IMR-90 (cell line): Measurements from ENCODE around the gene SMAD4. TPM values are rescaled to one million over a fixed set of nuclear protein-coding genes. Genes with fewer than 3 reads are reported as not detected.

Experiments
- ATAC-seq: fragments of 200-7000 bp; cut with Tn5 transposase; 2 replicates; pipeline ENCODE4 v1.9.1; 2020; ENCODE audit warnings: low read depth, mild to moderate bottlenecking, moderate library complexity
- BruUV-seq: library from RNA; stranded (reverse); fragments of 400-500 nt; replicated peaks from 2 replicates; lab custom pipeline; 2021; lab: Mats Ljungman, UMichigan
- CTCF ChIA-PET: fragments of 300-600 bp; formaldehyde crosslinking; extraction: SDS; loops from one replicate; lab custom pipeline; 2021; ENCODE audit warnings: antibody characterized with exemption; lab: Yijun Ruan, JAX
- POLR2A ChIA-PET: fragments of 300-600 bp; sonication (Branson Sonifier 250); formaldehyde crosslinking; loops from one replicate; lab custom pipeline; 2022; ENCODE audit warnings: antibody characterized with exemption; ENCODE audit not compliant: unreplicated experiment; lab: Charles Lee
- DNase-seq: peaks from one replicate; pipeline ENCODE4 v3.0.0; 2013
- H2AFZ ChIP-seq: replicated peaks from 2 replicates; pipeline ENCODE3; 2013; ENCODE audit warnings: low read length, mild to moderate bottlenecking; ENCODE audit not compliant: poor library complexity
- H2AK5ac ChIP-seq: 2 replicates; pipeline ENCODE4 v1.6.1; 2013; ENCODE audit warnings: low read depth, low read length, inconsistent platforms
- H2AK9ac ChIP-seq: replicated peaks from 2 replicates; pipeline ENCODE3; 2013; ENCODE audit warnings: mild to moderate bottlenecking, low read depth, low read length, moderate library complexity; ENCODE audit not compliant: poor library complexity
- H2BK120ac ChIP-seq: 2 replicates; pipeline ENCODE4 v1.6.1; 2013; ENCODE audit warnings: low read depth, low read length, inconsistent platforms
- H2BK15ac ChIP-seq: 3 replicates; pipeline ENCODE4 v1.6.1; 2013; ENCODE audit warnings: low read depth, low read length, inconsistent platforms
- H2BK20ac ChIP-seq: 2 replicates; pipeline ENCODE4 v1.6.1; 2013; ENCODE audit warnings: low read depth, mild to moderate bottlenecking, inconsistent platforms, low read length, moderate library complexity
- H2BK5ac ChIP-seq: 2 replicates; pipeline ENCODE4 v1.6.1; 2013; ENCODE audit warnings: mild to moderate bottlenecking, low read depth, low read length, inconsistent platforms; ENCODE audit not compliant: poor library complexity, severe bottlenecking
- H3K14ac ChIP-seq: replicated peaks from 2 replicates; pipeline ENCODE4 v1.6.1; 2013; ENCODE audit warnings: low read depth, low read length, inconsistent platforms
- H3K18ac ChIP-seq: 2 replicates; pipeline ENCODE4 v1.6.1; 2013; ENCODE audit warnings: low read depth, low read length, control low read depth
- H3K23ac ChIP-seq: 2 replicates; pipeline ENCODE4 v1.6.1; 2013; ENCODE audit warnings: low read depth, low read length, inconsistent platforms
- H3K27ac ChIP-seq: 2 replicates; pipeline ENCODE4 v1.5.1; 2013; ENCODE audit warnings: mild to moderate bottlenecking, control low read depth, low read length; ENCODE audit not compliant: insufficient read depth
- H3K27me3 ChIP-seq: 2 replicates; pipeline ENCODE4 v1.6.1; 2013; ENCODE audit warnings: low read length; ENCODE audit not compliant: control insufficient read depth, insufficient read depth
- H3K36me3 ChIP-seq: 2 replicates; pipeline ENCODE4 v1.6.1; 2013; ENCODE audit warnings: low read length, mixed read lengths; ENCODE audit not compliant: control insufficient read depth, insufficient read depth
- H3K4ac ChIP-seq: 2 replicates; pipeline ENCODE4 v1.6.1; 2013; ENCODE audit warnings: low read depth, low read length, inconsistent platforms
- H3K4me1 ChIP-seq: 2 replicates; pipeline ENCODE4 v1.6.1; 2013; ENCODE audit warnings: low read length, mixed read lengths; ENCODE audit not compliant: control insufficient read depth, insufficient read depth
- H3K4me2 ChIP-seq: 2 replicates; pipeline ENCODE4 v1.6.1; 2013; ENCODE audit warnings: low read depth, mild to moderate bottlenecking, control low read depth, low read length, moderate library complexity
- H3K4me3 ChIP-seq: 2 replicates; pipeline ENCODE4 v1.5.1; 2013; ENCODE audit warnings: low read depth, mild to moderate bottlenecking, control low read depth, low read length, moderate library complexity; ENCODE audit not compliant: insufficient read depth
- H3K56ac ChIP-seq: 2 replicates; pipeline ENCODE4 v1.6.1; 2013; ENCODE audit warnings: low read length, inconsistent platforms; ENCODE audit not compliant: insufficient read depth; ENCODE audit errors: extremely low read depth
- H3K79me1 ChIP-seq, 2 experiments: 2 replicates each; pipeline ENCODE4 v1.6.1; 2013; ENCODE audit warnings: low read length in 2 of 2, inconsistent platforms in 1 of 2, low read depth in 1 of 2
- H3K9ac ChIP-seq: 2 replicates; pipeline ENCODE4 v1.6.1; 2013; ENCODE audit warnings: low read depth, low read length, control low read depth
- H3K9me1 ChIP-seq: 2 replicates; pipeline ENCODE4 v1.6.1; 2013; ENCODE audit warnings: low read length, inconsistent platforms; ENCODE audit not compliant: insufficient read depth
- H3K9me3 ChIP-seq: 2 replicates; pipeline ENCODE4 v1.6.1; 2013; ENCODE audit warnings: low read length; ENCODE audit not compliant: control insufficient read depth, insufficient read depth
- H4K20me1 ChIP-seq: 2 replicates; pipeline ENCODE4 v1.6.1; 2013; ENCODE audit warnings: low read length, inconsistent platforms; ENCODE audit not compliant: insufficient read depth
- H4K5ac ChIP-seq: 2 replicates; pipeline ENCODE4 v1.6.1; 2013; ENCODE audit warnings: mild to moderate bottlenecking, low read depth, low read length, control low read depth
- H4K8ac ChIP-seq, 2 experiments: 2 replicates each; pipeline ENCODE4 v1.6.1; 2013; ENCODE audit warnings: low read depth in 2 of 2, low read length in 2 of 2, control low read depth in 1 of 2, inconsistent platforms in 1 of 2
- H4K91ac ChIP-seq: 2 replicates; pipeline ENCODE4 v1.6.1; 2013; ENCODE audit warnings: low read depth, low read length, inconsistent platforms; ENCODE audit not compliant: insufficient read depth
- BHLHE40 ChIP-seq: fragments of 150-350 bp; IDR thresholded peaks from 2 replicates; pipeline ENCODE4 v1.6.1; 2016; ENCODE audit warnings: mild to moderate bottlenecking, low read depth, low read length
- CEBPB ChIP-seq: IDR thresholded peaks from 2 replicates; pipeline ENCODE4 v1.6.1; 2012; ENCODE audit warnings: low read depth, low read length, improper control_type of control experiment
- CHD1 ChIP-seq: IDR thresholded peaks from 2 replicates; pipeline ENCODE4 v1.6.1; 2012; ENCODE audit warnings: low read depth, low read length, improper control_type of control experiment
- CTCF ChIP-seq: conservative IDR thresholded peaks from 2 replicates; pipeline ENCODE4 v1.5.1; 2012; ENCODE audit warnings: mild to moderate bottlenecking, low read depth, low read length, improper control_type of control experiment
- ELK1 ChIP-seq: fragments of 150-350 bp; IDR thresholded peaks from 2 replicates; pipeline ENCODE4 v1.6.1; 2016; ENCODE audit warnings: low read depth, mild to moderate bottlenecking, low read length, moderate library complexity, borderline replicate concordance
- FOS ChIP-seq: fragments of 150-350 bp; IDR thresholded peaks from 2 replicates; pipeline ENCODE4 v1.6.1; 2016; ENCODE audit warnings: low read depth, low read length
- MAFK ChIP-seq: IDR thresholded peaks from 2 replicates; pipeline ENCODE4 v1.6.1; 2012; ENCODE audit warnings: low read depth, low read length, improper control_type of control experiment
- MAZ ChIP-seq: IDR thresholded peaks from 2 replicates; pipeline ENCODE4 v1.6.1; 2012; ENCODE audit warnings: low read depth, mild to moderate bottlenecking, low read length, improper control_type of control experiment, moderate library complexity, borderline replicate concordance
- MXI1 ChIP-seq: IDR thresholded peaks from 2 replicates; pipeline ENCODE4 v1.6.1; 2012; ENCODE audit warnings: low read depth, mild to moderate bottlenecking, low read length, moderate library complexity, borderline replicate concordance
- NFE2L2 ChIP-seq: fragments of 150-350 bp; IDR thresholded peaks from 2 replicates; pipeline ENCODE4 v1.6.1; 2016; ENCODE audit warnings: low read depth, mild to moderate bottlenecking, low read length
- POLR2A ChIP-seq: IDR thresholded peaks from 2 replicates; pipeline ENCODE4 v1.6.1; 2012; ENCODE audit warnings: mild to moderate bottlenecking, low read depth, low read length
- RAD21 ChIP-seq: IDR thresholded peaks from 2 replicates; pipeline ENCODE4 v1.6.1; 2012; ENCODE audit warnings: low read length, improper control_type of control experiment
- RCOR1 ChIP-seq: IDR thresholded peaks from 2 replicates; pipeline ENCODE4 v1.6.1; 2012; ENCODE audit warnings: mild to moderate bottlenecking, low read length, improper control_type of control experiment; ENCODE audit not compliant: insufficient replicate concordance
- RFX5 ChIP-seq: IDR thresholded peaks from 2 replicates; pipeline ENCODE4 v1.8.0; 2012; ENCODE audit warnings: low read depth, mild to moderate bottlenecking, low read length, moderate library complexity
- SMC3 ChIP-seq: fragments of 150-350 bp; IDR thresholded peaks from 2 replicates; pipeline ENCODE4 v1.6.1; 2016; ENCODE audit warnings: low read depth, mild to moderate bottlenecking, antibody characterized with exemption, low read length, moderate library complexity
- USF2 ChIP-seq: fragments of 150-350 bp; IDR thresholded peaks from 2 replicates; pipeline ENCODE4 v1.6.1; 2017; ENCODE audit warnings: mild to moderate bottlenecking, antibody characterized with exemption, low read length, low read depth
- WGBS, 2 experiments: methylation state at CpG; one replicate each; pipeline versions ENCODE4 v1.1.5 to v1.1.7; 2013; ENCODE audit warnings: missing lambda C conversion rate in 2 of 2; ENCODE audit not compliant: insufficient read length in 1 of 2; ENCODE audit errors: extremely low coverage in 2 of 2; 5-methylcytosine and 5-hydroxymethylcytosine counted together
- dilution Hi-C: fragments of 300-500 bp; cut with HindIII; formaldehyde crosslinking; loops from one replicate; pipeline ENCODE4 v1.14.3; 2018; ENCODE audit warnings: low sequenced_read_pairs; ENCODE audit not compliant: unreplicated experiment
- in situ Hi-C: fragments of 300-500 bp; cut with MboI; formaldehyde crosslinking; loops from 3 replicates; pipeline ENCODE4 v1.14.3; 2019; ENCODE audit warnings: low sequenced_read_pairs, inconsistent platforms, mixed read lengths
- intact Hi-C: fragments of 100-400 bp; cut with micrococcal nuclease; formaldehyde crosslinking; loops from 2 replicates; pipeline ENCODE4 v1.10.0; 2022
- polyA plus RNA-seq, 3 experiments: library from polyadenylated mRNA; depleted of rRNA; stranded (reverse); fragments of >200 nt; gene quantifications; 2 replicates each; pipeline ENCODE4 v1.2.3, GENCODE V29; 2012; ENCODE audit warnings: low replicate concordance in 1 of 3
- total RNA-seq: library from RNA; depleted of rRNA; stranded (reverse); fragments of >200 nt; gene quantifications from 2 replicates; pipeline ENCODE4 v1.2.3, GENCODE V29; 2012

Gene SMAD4
- total and polyA plus RNA-seq, 2 of the 4 experiments (the other 2 are of a cell fraction): 57.6 to 145 TPM

- H3K9me1 ChIP-seq: peaks cover 2% of the 10 kb centered on the region; the same call in 1 of the 2 replicates
- no peak overlapping the region for H3K4ac ChIP-seq
- H3K4me3 ChIP-seq: no peak overlapping the region
- H3K56ac ChIP-seq: no peak overlapping the region
- POLR2A ChIA-PET: no interaction called here
- no peak overlapping the region for H3K27ac ChIP-seq
- H4K5ac ChIP-seq: no peak overlapping the region
- CTCF ChIA-PET: no interaction called here
- H2BK20ac ChIP-seq: no peak overlapping the region
- H3K36me3 ChIP-seq: peaks cover 4% of the 10 kb centered on the region
- no peak overlapping the region for H2AK9ac ChIP-seq
- H4K91ac ChIP-seq: no peak overlapping the region
- in situ Hi-C loops (no loop called here), intact Hi-C loops (no loop called here), dilution Hi-C loops (no loop called here)
- H4K8ac ChIP-seq: no peak overlapping the region
- ATAC-seq (no peak), DNase-seq (no peak)
- no peak overlapping the region for H3K4me2 ChIP-seq
- H4K20me1 ChIP-seq: no peaks in the 10 kb centered on the region
- H3K23ac ChIP-seq: no peak overlapping the region
- H3K9ac ChIP-seq: no peak overlapping the region
- H3K14ac ChIP-seq: no peak overlapping the region
- no peak overlapping the region for H2AK5ac ChIP-seq
- BruUV-seq: no TSS peak
- TF ChIP-seq CTCF (no peak), MAFK (no peak), RAD21 (no peak), RFX5 (no peak), MAZ (no peak), SMC3 (no peak), CEBPB (no peak), ELK1 (no peak), CHD1 (no peak), USF2 (no peak), RCOR1 (no peak), BHLHE40 (no peak), FOS (no peak), POLR2A (no peak), NFE2L2 (no peak), MXI1 (no peak)
- no peak overlapping the region for H2BK5ac ChIP-seq
- no peak overlapping the region for H3K18ac ChIP-seq
- H2BK120ac ChIP-seq: no peak overlapping the region
- H2AFZ ChIP-seq: no peak overlapping the region
- no CpG with 5 or more reads among the region's 5 CpGs for WGBS, 2 experiments
- no peaks in the 10 kb centered on the region for H3K27me3 ChIP-seq
- H3K9me3 ChIP-seq: no peaks in the 10 kb centered on the region
- no peak overlapping the region for H2BK15ac ChIP-seq
- no peaks in the 10 kb centered on the region for H3K4me1 ChIP-seq
- peaks cover 8 to 13% of the 10 kb centered on the region in 2 experiments for H3K79me1 ChIP-seq
Observed at GRCh38 chr18:51021226-51021965, 8.6 kb upstream of the SMAD4 start.
